Breast epithelium (tissue), 3 donors: Measurements from ENCODE around the gene CD99.

Experiments
- POLR2A ChIP-seq: fragments of 450-650 bp; IDR thresholded peaks from one replicate; pipeline ENCODE4 v1.6.1; 2016; ENCODE audit warnings: antibody characterized with exemption, mild to moderate bottlenecking, moderate library complexity
- POLR2AphosphoS5 ChIP-seq, 3 donors: sonication (generic); formaldehyde crosslinking; IDR thresholded peaks; one replicate each; pipeline ENCODE4 v1.6.1; 2017; ENCODE audit warnings: antibody characterized with exemption in 3 of 3
- TF ChIP-seq, protein P1 (sequence below), 3 donors: fragments of 450-650 bp; IDR thresholded peaks; one replicate each; pipeline ENCODE4 v1.5.1; 2016 to 2017; ENCODE audit warnings: antibody characterized with exemption in 3 of 3, mild to moderate bottlenecking in 3 of 3, moderate library complexity in 3 of 3

DNA sequence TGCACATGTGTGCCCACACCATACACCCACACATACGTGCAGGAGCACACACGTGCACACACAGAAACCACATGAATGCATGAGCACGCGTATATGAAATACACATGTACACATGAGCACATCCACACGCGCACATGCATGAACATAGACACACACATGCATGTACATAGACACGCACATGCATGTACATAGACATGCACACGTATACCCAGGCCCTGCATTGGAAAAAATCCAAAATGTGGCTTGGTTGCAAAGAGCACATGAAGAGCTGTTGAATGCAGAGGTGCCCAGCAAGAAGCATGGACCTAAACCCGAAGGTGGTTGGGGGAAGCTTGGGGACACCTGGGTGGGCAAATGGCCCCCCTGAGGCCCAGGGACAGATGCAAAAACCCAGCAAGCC lies 18.5 kb downstream of the CD99 start:
- TF ChIP-seq, protein P1, sequence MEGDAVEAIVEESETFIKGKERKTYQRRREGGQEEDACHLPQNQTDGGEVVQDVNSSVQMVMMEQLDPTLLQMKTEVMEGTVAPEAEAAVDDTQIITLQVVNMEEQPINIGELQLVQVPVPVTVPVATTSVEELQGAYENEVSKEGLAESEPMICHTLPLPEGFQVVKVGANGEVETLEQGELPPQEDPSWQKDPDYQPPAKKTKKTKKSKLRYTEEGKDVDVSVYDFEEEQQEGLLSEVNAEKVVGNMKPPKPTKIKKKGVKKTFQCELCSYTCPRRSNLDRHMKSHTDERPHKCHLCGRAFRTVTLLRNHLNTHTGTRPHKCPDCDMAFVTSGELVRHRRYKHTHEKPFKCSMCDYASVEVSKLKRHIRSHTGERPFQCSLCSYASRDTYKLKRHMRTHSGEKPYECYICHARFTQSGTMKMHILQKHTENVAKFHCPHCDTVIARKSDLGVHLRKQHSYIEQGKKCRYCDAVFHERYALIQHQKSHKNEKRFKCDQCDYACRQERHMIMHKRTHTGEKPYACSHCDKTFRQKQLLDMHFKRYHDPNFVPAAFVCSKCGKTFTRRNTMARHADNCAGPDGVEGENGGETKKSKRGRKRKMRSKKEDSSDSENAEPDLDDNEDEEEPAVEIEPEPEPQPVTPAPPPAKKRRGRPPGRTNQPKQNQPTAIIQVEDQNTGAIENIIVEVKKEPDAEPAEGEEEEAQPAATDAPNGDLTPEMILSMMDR (IDR thresholded peaks at IDR 0.05), result no peak
- TF ChIP-seq POLR2AphosphoS5 (IDR thresholded peaks at IDR 0.05), result no peak
- no peak for TF ChIP-seq POLR2A
